ENCODE results near the gene AXIN2.

The AXIN2 gene

GRCh38 chr17:65483438-65483837 is 78.0 kb downstream of the AXIN2 start:
- Histone ChIP-seq H3K27ac (ENCODE audit: insufficient read depth, low read depth, low read length, poor library complexity, severe bottlenecking) (no peak overlapping the region), H3K9me3 (ENCODE audit: control insufficient read depth, low read length) (no peaks in the 10 kb centered on the region), H3K4me3 (ENCODE audit: insufficient read depth, low read depth, low read length) (no peak overlapping the region), H3K36me3 (ENCODE audit: control insufficient read depth, insufficient read depth, low read length) (no peaks in the 10 kb centered on the region), H3K27me3 (ENCODE audit: control insufficient read depth, insufficient read depth, low read length, poor library complexity, severe bottlenecking) (no peaks in the 10 kb centered on the region), H3K4me1 (ENCODE audit: control insufficient read depth, insufficient read depth, low read length) (peaks cover 7% of the 10 kb centered on the region)
- WGBS, 2 experiments, result 88 to 94% methylated on average over 9 of the region's 10 CpGs

- Histone ChIP-seq H3K4me3 (ENCODE audit: insufficient read depth, low read depth, low read length) (no peak overlapping the region), H3K27me3 (ENCODE audit: control insufficient read depth, insufficient read depth, low read length, poor library complexity, severe bottlenecking) (no peaks in the 10 kb centered on the region), H3K4me1 (ENCODE audit: control insufficient read depth, insufficient read depth, low read length) (peaks cover 7% of the 10 kb centered on the region), H3K9me3 (ENCODE audit: control insufficient read depth, low read length) (no peaks in the 10 kb centered on the region), H3K27ac (ENCODE audit: insufficient read depth, low read depth, low read length, poor library complexity, severe bottlenecking) (no peak overlapping the region), H3K36me3 (ENCODE audit: control insufficient read depth, insufficient read depth, low read length) (no peaks in the 10 kb centered on the region)
- WGBS, 2 experiments, result 86 to 93% methylated on average over 2 to 3 of the region's 3 CpGs
These were observed 79.2 kb downstream of the AXIN2 start for GRCh38 chr17:65482201-65482600.

- Histone ChIP-seq H3K4me3 (ENCODE audit: insufficient read depth, low read depth, low read length) (no peak overlapping the region), H3K27me3 (ENCODE audit: control insufficient read depth, insufficient read depth, low read length, poor library complexity, severe bottlenecking) (no peaks in the 10 kb centered on the region), H3K36me3 (ENCODE audit: control insufficient read depth, insufficient read depth, low read length) (no peaks in the 10 kb centered on the region), H3K27ac (ENCODE audit: insufficient read depth, low read depth, low read length, poor library complexity, severe bottlenecking) (no peak overlapping the region), H3K4me1 (ENCODE audit: control insufficient read depth, insufficient read depth, low read length) (no peaks in the 10 kb centered on the region), H3K9me3 (ENCODE audit: control insufficient read depth, low read length) (no peaks in the 10 kb centered on the region)
- 93 to 96% methylated on average over 2 of the region's 2 CpGs for WGBS, 2 experiments
These were observed 82.2 kb downstream of the AXIN2 start for GRCh38 chr17:65479282-65479681.
